ENCODE data around the gene HSPA9.

Gene HSPA9

DNA sequence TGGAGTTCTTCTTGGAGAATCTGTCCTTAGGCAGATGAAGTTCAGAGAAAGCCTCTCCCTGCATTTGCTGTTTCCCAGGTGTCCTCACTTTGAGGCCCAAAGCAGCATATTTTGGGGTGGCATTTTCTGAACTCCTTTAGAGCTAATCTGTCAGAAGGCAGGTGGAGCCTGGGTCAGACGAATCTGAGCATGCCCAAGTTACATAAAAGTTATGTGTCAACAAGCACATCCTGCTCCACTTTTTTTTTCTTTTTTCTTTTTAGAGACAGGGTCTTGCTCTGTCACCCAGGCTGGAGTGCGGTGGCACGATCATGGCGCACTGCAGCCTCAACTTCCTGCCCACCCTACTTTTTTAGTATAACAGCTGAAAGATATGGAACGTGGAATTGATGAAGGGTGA lies 41.3 kb upstream of the HSPA9 start:
- DNase-seq (ENCODE audit: low read depth in 1 of 2, low spot score in 1 of 2) = no peak
- TF ChIP-seq GABPA (IDR thresholded peaks at IDR 0.05; ENCODE audit: low read depth) = no peak
- no peak for TF ChIP-seq SPI1 (IDR thresholded peaks at IDR 0.05; ENCODE audit: borderline replicate concordance, low read depth)
- no peak for TF ChIP-seq POLR2AphosphoS5 (IDR thresholded peaks at IDR 0.05; ENCODE audit: low read depth)
- TF ChIP-seq, protein P1, sequence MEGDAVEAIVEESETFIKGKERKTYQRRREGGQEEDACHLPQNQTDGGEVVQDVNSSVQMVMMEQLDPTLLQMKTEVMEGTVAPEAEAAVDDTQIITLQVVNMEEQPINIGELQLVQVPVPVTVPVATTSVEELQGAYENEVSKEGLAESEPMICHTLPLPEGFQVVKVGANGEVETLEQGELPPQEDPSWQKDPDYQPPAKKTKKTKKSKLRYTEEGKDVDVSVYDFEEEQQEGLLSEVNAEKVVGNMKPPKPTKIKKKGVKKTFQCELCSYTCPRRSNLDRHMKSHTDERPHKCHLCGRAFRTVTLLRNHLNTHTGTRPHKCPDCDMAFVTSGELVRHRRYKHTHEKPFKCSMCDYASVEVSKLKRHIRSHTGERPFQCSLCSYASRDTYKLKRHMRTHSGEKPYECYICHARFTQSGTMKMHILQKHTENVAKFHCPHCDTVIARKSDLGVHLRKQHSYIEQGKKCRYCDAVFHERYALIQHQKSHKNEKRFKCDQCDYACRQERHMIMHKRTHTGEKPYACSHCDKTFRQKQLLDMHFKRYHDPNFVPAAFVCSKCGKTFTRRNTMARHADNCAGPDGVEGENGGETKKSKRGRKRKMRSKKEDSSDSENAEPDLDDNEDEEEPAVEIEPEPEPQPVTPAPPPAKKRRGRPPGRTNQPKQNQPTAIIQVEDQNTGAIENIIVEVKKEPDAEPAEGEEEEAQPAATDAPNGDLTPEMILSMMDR (IDR thresholded peaks at IDR 0.05; ENCODE audit: insufficient read depth, low read length) = no peak
- TF ChIP-seq, protein P2, sequence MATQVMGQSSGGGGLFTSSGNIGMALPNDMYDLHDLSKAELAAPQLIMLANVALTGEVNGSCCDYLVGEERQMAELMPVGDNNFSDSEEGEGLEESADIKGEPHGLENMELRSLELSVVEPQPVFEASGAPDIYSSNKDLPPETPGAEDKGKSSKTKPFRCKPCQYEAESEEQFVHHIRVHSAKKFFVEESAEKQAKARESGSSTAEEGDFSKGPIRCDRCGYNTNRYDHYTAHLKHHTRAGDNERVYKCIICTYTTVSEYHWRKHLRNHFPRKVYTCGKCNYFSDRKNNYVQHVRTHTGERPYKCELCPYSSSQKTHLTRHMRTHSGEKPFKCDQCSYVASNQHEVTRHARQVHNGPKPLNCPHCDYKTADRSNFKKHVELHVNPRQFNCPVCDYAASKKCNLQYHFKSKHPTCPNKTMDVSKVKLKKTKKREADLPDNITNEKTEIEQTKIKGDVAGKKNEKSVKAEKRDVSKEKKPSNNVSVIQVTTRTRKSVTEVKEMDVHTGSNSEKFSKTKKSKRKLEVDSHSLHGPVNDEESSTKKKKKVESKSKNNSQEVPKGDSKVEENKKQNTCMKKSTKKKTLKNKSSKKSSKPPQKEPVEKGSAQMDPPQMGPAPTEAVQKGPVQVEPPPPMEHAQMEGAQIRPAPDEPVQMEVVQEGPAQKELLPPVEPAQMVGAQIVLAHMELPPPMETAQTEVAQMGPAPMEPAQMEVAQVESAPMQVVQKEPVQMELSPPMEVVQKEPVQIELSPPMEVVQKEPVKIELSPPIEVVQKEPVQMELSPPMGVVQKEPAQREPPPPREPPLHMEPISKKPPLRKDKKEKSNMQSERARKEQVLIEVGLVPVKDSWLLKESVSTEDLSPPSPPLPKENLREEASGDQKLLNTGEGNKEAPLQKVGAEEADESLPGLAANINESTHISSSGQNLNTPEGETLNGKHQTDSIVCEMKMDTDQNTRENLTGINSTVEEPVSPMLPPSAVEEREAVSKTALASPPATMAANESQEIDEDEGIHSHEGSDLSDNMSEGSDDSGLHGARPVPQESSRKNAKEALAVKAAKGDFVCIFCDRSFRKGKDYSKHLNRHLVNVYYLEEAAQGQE (IDR thresholded peaks at IDR 0.05; ENCODE audit: insufficient replicate concordance, low read depth) = no peak
- no peak overlapping the region for H3K27ac ChIP-seq (replicated peaks)

DNA sequence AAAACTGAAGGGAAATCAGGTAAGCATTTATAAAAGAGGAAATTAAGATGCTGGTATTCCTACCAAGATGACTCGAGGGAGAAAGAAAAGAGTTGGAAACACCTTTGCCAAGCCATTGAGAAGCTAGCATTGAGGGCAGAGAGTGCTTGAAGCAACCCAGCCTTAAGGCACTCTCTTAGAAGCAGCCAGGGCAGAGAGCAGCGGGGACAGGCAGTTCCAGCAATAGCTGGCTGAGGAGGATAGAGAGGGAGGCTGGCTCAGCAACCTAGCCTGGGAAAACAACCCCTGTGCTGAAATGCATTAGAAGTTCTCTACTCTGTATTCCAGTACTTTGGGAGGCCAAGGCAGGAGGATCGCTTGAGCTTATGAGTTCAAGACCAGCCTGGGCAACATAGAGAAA lies 40.3 kb upstream of the HSPA9 start:
- no peak overlapping the region for H3K4me3 ChIP-seq (replicated peaks; ENCODE audit: insufficient read depth, low read length)
- DNase-seq (ENCODE audit: low read depth in 1 of 2, low spot score in 1 of 2) = no peak
- TF ChIP-seq, protein P1 (IDR thresholded peaks at IDR 0.05; ENCODE audit: insufficient read depth, low read length) = no peak
- TF ChIP-seq POLR2AphosphoS5 (IDR thresholded peaks at IDR 0.05; ENCODE audit: low read depth) = no peak
- TF ChIP-seq GABPA (IDR thresholded peaks at IDR 0.05; ENCODE audit: low read depth) = no peak
- TF ChIP-seq, protein P2 (IDR thresholded peaks at IDR 0.05; ENCODE audit: insufficient replicate concordance, low read depth) = no peak
- no peak for TF ChIP-seq SPI1 (IDR thresholded peaks at IDR 0.05; ENCODE audit: borderline replicate concordance, low read depth)
- H3K27me3 ChIP-seq (ENCODE audit: insufficient read depth, poor library complexity, severe bottlenecking) = no peaks in the 10 kb centered on the region
- no peak overlapping the region for H3K27ac ChIP-seq (replicated peaks)

More for the DNA sequence above, 41.3 kb upstream of the HSPA9 start:
- no peak overlapping the region for H3K4me3 ChIP-seq (replicated peaks; ENCODE audit: insufficient read depth, low read length)
- no peaks in the 10 kb centered on the region for H3K27me3 ChIP-seq (ENCODE audit: insufficient read depth, poor library complexity, severe bottlenecking)

DNA sequence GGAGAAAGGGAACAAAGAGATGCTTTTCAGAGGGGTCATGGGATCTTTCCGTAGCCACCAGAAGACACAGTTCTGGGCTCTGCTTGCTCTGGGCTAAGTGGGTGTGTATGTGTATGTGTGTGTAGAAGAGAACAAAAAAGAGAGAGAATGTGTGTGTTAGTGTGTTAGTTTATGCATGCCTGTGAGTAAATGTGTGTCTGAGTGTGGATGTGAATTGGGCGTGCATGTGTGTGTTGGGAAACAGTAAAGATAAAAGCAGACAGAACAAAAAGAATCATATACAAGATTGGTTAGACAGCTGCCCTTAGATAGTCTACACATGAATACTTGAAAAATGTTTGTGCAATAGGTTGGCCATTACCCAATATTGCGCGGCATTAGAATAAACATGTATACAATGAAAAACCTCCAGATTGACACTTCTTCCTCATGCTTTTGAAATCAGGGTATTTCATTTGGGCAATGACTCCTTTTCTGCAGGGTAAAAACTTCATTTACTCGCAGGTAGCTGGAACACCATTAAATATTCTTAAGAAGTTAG lies 36.5 kb upstream of the HSPA9 start:
- no peak overlapping the region for H3K4me3 ChIP-seq (replicated peaks; ENCODE audit: insufficient read depth, low read length)
- no peak overlapping the region for H3K27ac ChIP-seq (replicated peaks)
- no peak for DNase-seq (ENCODE audit: low read depth in 1 of 2, low spot score in 1 of 2)
- H3K27me3 ChIP-seq (ENCODE audit: insufficient read depth, poor library complexity, severe bottlenecking) = no peaks in the 10 kb centered on the region
- TF ChIP-seq POLR2AphosphoS5 (IDR thresholded peaks at IDR 0.05; ENCODE audit: low read depth) (no peak), GABPA (IDR thresholded peaks at IDR 0.05; ENCODE audit: low read depth) (no peak), SPI1 (IDR thresholded peaks at IDR 0.05; ENCODE audit: borderline replicate concordance, low read depth) (no peak)
- TF ChIP-seq, protein P1 (IDR thresholded peaks at IDR 0.05; ENCODE audit: insufficient read depth, low read length) = no peak
- TF ChIP-seq, protein P2 (IDR thresholded peaks at IDR 0.05; ENCODE audit: insufficient replicate concordance, low read depth) = no peak

Data from HL-60 (cell line).